HG03039 (cell line): Measurements from ENCODE around the gene XAB2.
"Not testable (repeated sequence)": the region's sequence is repeated elsewhere in the genome, so short reads cannot be mapped to it uniquely, and the experiment has no call there.

Experiments used
- ATAC-seq: cut with Tn5 transposase; IDR thresholded peaks from one replicate; pipeline ENCODE4 v1.9.1; 2021; ENCODE audit warnings: mild to moderate bottlenecking, moderate library complexity; ENCODE audit not compliant: unreplicated experiment

Gene XAB2

GRCh38 chr19:7650148-7650547 lies 20.8 kb upstream of the XAB2 start:
- no peak for ATAC-seq

- ATAC-seq, result no peak
Observed at GRCh38 chr19:7648265-7649014, 19.1 kb upstream of the XAB2 start.

GRCh38 chr19:7647156-7647555 lies 17.8 kb upstream of the XAB2 start:
- no peak for ATAC-seq

DNA sequence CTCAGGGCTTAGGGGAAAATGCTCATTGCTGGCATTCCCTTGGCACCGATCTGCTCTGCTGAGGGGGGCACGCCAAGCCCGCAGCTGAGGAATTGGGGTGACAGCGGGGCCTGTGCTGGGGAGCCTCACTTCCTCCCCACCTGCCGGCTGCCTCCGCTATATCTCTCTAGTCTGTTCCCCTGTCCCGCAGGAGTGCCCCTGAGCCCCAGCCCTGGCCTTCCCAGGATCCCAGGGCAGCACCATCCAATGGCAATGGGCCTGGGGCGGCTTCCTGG lies 17.0 kb upstream of the XAB2 start:
- no peak for ATAC-seq

DNA sequence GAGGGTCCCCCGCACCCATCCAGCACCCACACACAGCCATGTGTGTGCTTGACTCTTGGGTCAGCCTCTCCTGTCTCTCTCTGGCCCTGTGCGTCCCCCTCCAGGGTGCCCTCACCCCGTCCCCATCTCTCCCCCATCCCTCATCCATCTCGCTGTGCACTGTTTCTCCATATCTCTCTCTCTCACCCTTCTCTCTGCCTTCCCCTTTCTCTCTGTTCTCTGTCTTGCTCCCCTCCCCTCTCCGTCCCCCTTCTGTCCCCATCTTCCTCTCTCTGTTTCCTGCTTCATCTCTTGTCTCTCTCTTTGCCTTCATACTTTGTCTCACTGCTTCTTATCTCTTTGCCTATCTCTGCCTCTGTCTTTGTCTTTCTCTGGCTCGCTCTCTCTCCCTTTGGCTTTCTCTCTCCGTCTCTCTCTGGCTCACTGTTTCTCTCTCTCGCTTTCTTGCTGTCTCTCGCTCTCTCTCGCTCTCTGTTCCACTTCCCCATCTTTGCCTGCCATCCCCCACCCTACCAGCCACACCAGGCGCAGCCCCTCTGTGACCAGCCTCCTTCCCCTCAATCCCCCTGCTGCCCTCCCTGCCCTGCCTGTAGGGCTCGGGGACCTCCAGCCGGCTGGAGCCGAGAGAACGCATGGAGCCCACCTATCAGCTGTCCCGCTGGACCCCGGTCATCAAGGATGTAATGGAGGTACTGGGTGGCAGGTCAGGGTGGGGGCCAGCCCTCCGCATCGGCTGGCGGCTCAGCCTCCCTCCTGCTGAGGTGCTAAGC lies 16.5 kb upstream of the XAB2 start:
- no peak for ATAC-seq

DNA sequence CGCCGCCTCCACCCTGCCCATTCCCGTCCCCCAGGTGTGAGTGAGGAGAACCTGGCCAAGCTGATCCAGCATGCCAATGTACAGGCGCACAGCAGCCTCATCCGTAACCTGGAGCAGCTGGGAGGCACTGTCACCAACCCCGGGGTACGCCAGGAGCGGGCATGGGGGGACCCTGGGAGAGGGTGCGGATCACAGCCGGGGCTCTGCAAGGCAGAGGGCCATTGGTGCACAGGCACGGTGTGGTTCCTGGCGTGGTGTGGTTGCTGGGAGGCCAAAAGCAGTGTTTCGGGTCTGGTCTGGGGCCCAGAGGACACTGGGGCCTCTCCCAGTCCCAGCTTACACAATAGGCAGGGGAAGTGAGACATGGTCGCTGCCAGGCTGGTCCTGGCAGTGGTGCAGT lies 15.8 kb upstream of the XAB2 start:
- no peak for ATAC-seq

DNA sequence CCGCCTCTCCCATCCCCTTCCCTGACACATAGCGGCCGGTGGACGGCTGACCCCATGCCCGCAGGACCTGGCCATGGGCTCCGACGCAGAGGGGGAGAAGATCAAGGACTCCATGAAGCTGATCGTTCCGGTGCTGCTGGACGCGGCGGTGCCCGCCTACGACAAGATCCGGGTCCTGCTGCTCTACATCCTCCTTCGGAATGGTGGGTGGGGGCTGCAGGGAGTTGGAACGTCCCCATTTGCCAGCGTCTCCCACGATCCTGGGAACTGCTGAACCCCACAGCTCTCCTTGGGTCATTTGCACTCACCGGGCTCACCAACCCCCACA lies 15.2 kb upstream of the XAB2 start:
- ATAC-seq, result no peak

- ATAC-seq, result not testable (repeated sequence)
Observed at GRCh38 chr19:7643629-7644549, 14.5 kb upstream of the XAB2 start.

GRCh38 chr19:7643031-7643415 lies 13.7 kb upstream of the XAB2 start:
- no peak for ATAC-seq

DNA sequence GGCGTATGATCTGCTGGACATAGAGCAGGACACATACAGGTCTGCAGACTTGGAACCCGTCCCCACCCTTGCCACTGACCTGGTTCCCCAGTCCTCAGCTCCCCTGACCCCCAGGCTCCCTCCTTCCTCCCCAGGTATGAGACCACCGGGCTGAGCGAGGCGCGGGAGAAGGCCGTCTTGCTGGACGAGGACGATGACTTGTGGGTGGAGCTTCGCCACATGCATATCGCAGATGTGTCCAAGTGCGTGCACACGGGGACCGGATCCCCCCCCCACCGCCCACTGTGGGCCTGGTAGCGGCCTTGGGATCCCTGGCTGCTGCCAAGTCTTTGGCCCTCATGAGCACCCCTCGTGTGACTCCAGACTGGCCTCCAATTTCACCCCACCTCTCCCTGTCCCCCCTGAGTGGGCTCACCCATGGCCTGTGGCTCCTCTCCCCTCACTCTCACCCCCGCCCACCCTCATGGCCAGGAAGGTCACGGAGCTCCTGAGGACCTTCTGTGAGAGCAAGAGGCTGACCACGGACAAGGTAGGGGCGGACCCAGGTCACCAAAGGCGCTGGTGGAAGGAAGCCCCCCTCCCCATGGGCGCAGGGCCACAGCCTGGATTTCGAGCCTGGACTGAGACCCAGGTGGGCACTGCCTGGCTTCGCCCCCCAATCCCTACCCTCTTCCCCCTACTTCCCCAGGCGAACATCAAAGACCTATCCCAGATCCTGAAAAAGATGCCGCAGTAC lies 13.1 kb upstream of the XAB2 start:
- no peak for ATAC-seq

GRCh38 chr19:7641290-7642276 lies 12.2 kb upstream of the XAB2 start:
- ATAC-seq, result no peak

- ATAC-seq, result no peak
Observed at GRCh38 chr19:7640803-7641202, 11.5 kb upstream of the XAB2 start.

DNA sequence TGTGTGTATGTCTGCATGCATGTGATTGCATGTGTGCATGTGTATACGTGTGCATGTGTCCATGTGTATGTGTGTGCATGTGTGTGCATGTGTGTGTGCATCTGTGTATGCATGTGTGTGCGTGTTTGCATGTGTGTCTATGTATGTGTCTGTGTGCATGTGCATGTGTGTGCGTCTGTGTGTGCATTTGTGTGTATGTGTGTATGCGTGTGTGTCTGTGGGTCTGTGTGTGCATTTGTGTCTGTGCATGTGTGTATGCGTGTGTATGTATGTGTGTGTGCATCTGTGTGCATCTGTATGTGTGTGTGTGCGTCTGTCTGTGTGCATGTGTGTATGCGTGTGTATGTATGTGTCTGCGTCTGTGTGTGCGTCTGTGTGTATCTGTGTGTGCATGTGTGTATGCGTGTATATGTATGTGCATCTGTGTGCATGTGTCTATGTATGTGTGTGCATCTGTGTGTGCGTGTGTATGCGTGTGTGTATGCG lies 10.6 kb upstream of the XAB2 start:
- no peak for ATAC-seq

- no peak for ATAC-seq
Observed at GRCh38 chr19:7638802-7639465, 9.6 kb upstream of the XAB2 start.

DNA sequence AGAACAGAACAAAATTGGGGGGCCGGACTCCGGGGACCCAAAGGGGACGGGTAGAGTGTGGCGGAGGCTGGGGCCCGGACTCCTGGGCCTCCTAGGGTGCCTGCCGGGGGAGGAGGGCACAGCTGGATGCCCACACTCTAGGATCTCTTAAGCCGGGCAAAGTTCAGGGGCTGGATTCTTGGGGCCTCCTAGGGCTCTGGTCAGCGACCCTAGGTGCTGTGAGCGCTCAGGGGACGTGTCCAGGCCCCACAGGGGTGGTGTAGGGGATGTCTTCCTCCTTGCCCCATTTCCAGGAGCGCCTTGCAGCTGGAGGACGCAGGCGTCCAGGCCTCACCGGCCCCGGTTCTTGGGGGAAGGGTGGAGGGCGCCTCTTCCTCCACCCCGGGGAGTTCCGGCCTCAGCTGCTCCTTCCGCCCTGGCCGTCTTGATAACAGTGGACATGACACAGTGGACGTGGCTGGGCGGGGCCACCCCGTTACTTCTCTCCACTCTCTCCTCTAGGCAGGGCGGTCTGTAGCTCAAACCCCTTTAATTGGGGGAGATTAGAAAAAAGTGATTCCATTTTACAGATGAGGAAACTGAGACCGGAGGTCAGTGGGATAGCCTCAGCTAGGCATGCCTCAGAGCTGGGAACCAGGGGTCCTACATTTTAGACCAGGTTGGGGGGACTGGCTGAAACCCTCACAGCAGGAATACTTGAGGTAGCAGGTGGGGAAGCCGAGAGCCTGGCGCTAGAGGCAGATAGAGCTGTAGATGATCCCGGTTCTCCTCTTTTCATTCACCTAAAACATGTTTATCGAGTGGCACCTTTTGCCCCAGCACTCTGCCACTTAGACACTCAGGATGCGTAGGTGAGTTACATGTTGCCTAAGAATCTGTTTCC lies 8.3 kb upstream of the XAB2 start:
- no peak for ATAC-seq

- ATAC-seq, result peak; percentile 71
Observed at GRCh38 chr19:7636691-7637373, 7.5 kb upstream of the XAB2 start, which contains the start of gene STXBP2. TSS of gene STXBP2 (plus strand) at chr19:7637110. CDS start at chr19:7637150, 40 bp downstream.

- no peak for ATAC-seq
Observed at GRCh38 chr19:7636317-7636690, 7.0 kb upstream of the XAB2 start.

- no peak for ATAC-seq
Observed at GRCh38 chr19:7635670-7636069, 6.3 kb upstream of the XAB2 start.
